H1 (cell line): Measurements from ENCODE around the gene CSTF2T. TPM values are rescaled to one million over a fixed set of nuclear protein-coding genes. Genes with fewer than 3 reads are reported as not detected.

ENCODE experiments used
- HDAC2 ChIP-seq, 2 experiments: fragments of 300-600 bp in 1 of 2; sonication (generic) in 1 of 2; IDR thresholded peaks; 2 replicates each; pipeline ENCODE4 v1.6.1; 2011 to 2012; ENCODE audit warnings: low read depth in 2 of 2, low read length in 2 of 2, mild to moderate bottlenecking in 2 of 2, moderate library complexity in 2 of 2, borderline replicate concordance in 1 of 2, inconsistent platforms in 1 of 2
- KDM1A ChIP-seq: fragments of 200-600, 300-600 bp; sonication (generic); IDR thresholded peaks from 2 replicates; pipeline ENCODE4 v1.7.1; 2016; ENCODE audit warnings: mild to moderate bottlenecking, low read length, borderline replicate concordance
- polyA plus RNA-seq, 7 experiments: library from polyadenylated mRNA; depleted of rRNA in 3 of 7; stranded (reverse) in 5 of 7; unstranded in 2 of 7; fragments of >200 nt in 5 of 7; fragments of 200-250 nt in 2 of 7; gene quantifications; 1 replicate in 5 of 7; 2 replicates in 1 of 7; 4 replicates in 1 of 7; pipeline versions ENCODE4 v1.2.1 to v1.2.3, GENCODE V29; 2011 to 2013; ENCODE audit warnings: missing spikeins in 2 of 7, mixed read lengths in 2 of 7
- total RNA-seq: library from RNA; stranded (reverse); fragmentation: NEBNext Ultra II Directional; extraction: Animal tissue kit (Norgen Biotek cat#: 25700); gene quantifications from 2 replicates; pipeline ENCODE4 v1.2.1, GENCODE V29; 2021

Gene CSTF2T
- total and polyA plus RNA-seq, 2 of the 8 experiments (the other 6 are each of a cell fraction or from before 2014, with no cell fraction given): 9.4 to 32.4 TPM

- TF ChIP-seq KDM1A: no peak
- no peak for TF ChIP-seq HDAC2 (IDR thresholded peaks at IDR 0.05; ENCODE audit: borderline replicate concordance in 1 of 2, low read depth in 2 of 2, low read length in 2 of 2)
These were observed 49.6 kb upstream of the CSTF2T start (continued) for GRCh38 chr10:51748959-51749358.
